WTC11 (cell line): ENCODE results near the gene NHSL2. TPM values are rescaled to one million over a fixed set of nuclear protein-coding genes. Genes with fewer than 3 reads are reported as not detected.

Source experiments
- ATAC-seq: fragments of 200-7000 bp; cut with Tn5 transposase; 2 replicates; pipeline ENCODE4 v1.10.0; 2021; ENCODE audit warnings: mild to moderate bottlenecking, moderate library complexity
- CTCF ChIA-PET: fragments of 300-600 bp; sonication (Branson Sonifier 250); formaldehyde crosslinking; loops from one replicate; lab custom pipeline; 2021; ENCODE audit warnings: antibody characterized with exemption; lab: Charles Lee
- POLR2A ChIA-PET: fragments of 350-600 bp; sonication (Branson Sonifier 250); formaldehyde crosslinking; loops from one replicate; lab custom pipeline; 2021; ENCODE audit warnings: antibody characterized with exemption; lab: Charles Lee
- DNase-seq: peaks from one replicate; pipeline ENCODE4 v3.0.0; 2021; ENCODE audit warnings: low spot score
- H3K27ac Mint-ChIP-seq: 2 replicates; pipeline ENCODE4 v1.8.0; 2021; ENCODE audit warnings: mixed read lengths
- H3K27me3 Mint-ChIP-seq: 2 replicates; pipeline ENCODE4 v1.8.0; 2021; ENCODE audit warnings: low read depth, mild to moderate bottlenecking, moderate library complexity, mixed read lengths
- H3K36me3 Mint-ChIP-seq: 2 replicates; pipeline ENCODE4 v1.8.0; 2021; ENCODE audit warnings: mixed read lengths
- H3K4me1 Mint-ChIP-seq: 2 replicates; pipeline ENCODE4 v1.8.0; 2022; ENCODE audit warnings: mixed read lengths
- H3K4me3 Mint-ChIP-seq: 2 replicates; pipeline ENCODE4 v1.8.0; 2021; ENCODE audit warnings: mild to moderate bottlenecking, moderate library complexity, mixed read lengths
- H3K9me3 Mint-ChIP-seq: 2 replicates; pipeline ENCODE4 v1.8.0; 2021; ENCODE audit warnings: mixed read lengths
- ATF1 ChIP-seq: sonication (generic); formaldehyde crosslinking; IDR thresholded peaks from 2 replicates; pipeline ENCODE4 v1.8.1; 2023; ENCODE audit warnings: mild to moderate bottlenecking, moderate library complexity, missing genetic modification reagents
- CBFB ChIP-seq: sonication (generic); formaldehyde crosslinking; IDR thresholded peaks from 2 replicates; pipeline ENCODE4 v1.8.1; 2022; ENCODE audit warnings: mild to moderate bottlenecking, low read depth, missing genetic modification reagents
- CREM ChIP-seq: sonication (generic); formaldehyde crosslinking; IDR thresholded peaks from 2 replicates; pipeline ENCODE4 v1.8.1; 2022; ENCODE audit warnings: mild to moderate bottlenecking, missing genetic modification reagents, moderate library complexity
- GTF2I ChIP-seq: fragments of 250-450 bp; sonication (Bioruptor Pico); conservative IDR thresholded peaks from 2 replicates; pipeline ENCODE4 v1.4.0; 2021; ENCODE audit warnings: mild to moderate bottlenecking
- IRF2 ChIP-seq: sonication (generic); formaldehyde crosslinking; IDR thresholded peaks from 2 replicates; pipeline ENCODE4 v1.8.0; 2022; ENCODE audit warnings: low read depth, missing genetic modification reagents, borderline replicate concordance
- KAT7 ChIP-seq: sonication (generic); formaldehyde crosslinking; IDR thresholded peaks from 2 replicates; pipeline ENCODE4 v1.8.1; 2023; ENCODE audit warnings: missing genetic modification reagents, mild to moderate bottlenecking, borderline replicate concordance
- MXD4 ChIP-seq: fragments of 250-450 bp; sonication (Bioruptor Pico); IDR thresholded peaks from 2 replicates; pipeline ENCODE4 v1.8.0; 2021; ENCODE audit warnings: mild to moderate bottlenecking, moderate library complexity, borderline replicate concordance
- NFYB ChIP-seq: sonication (generic); formaldehyde crosslinking; conservative IDR thresholded peaks from 2 replicates; pipeline ENCODE4 v1.8.0; 2022; ENCODE audit warnings: low read depth, missing genetic modification reagents
- RELA ChIP-seq: sonication (generic); formaldehyde crosslinking; IDR thresholded peaks from 2 replicates; pipeline ENCODE4 v1.8.1; 2022; ENCODE audit warnings: missing genetic modification reagents, mild to moderate bottlenecking, borderline replicate concordance
- TEAD1 ChIP-seq: sonication (generic); formaldehyde crosslinking; IDR thresholded peaks from 2 replicates; pipeline ENCODE4 v1.8.0; 2022; ENCODE audit warnings: mild to moderate bottlenecking, missing genetic modification reagents
- TP53 ChIP-seq: sonication (generic); formaldehyde crosslinking; IDR thresholded peaks from 2 replicates; pipeline ENCODE4 v1.8.1; 2023; ENCODE audit warnings: mild to moderate bottlenecking, missing genetic modification reagents
- ZNF121 ChIP-seq: sonication (generic); formaldehyde crosslinking; IDR thresholded peaks from 2 replicates; pipeline ENCODE4 v1.8.0; 2023; ENCODE audit warnings: missing genetic modification reagents
- ZNF138 ChIP-seq: sonication (generic); formaldehyde crosslinking; conservative IDR thresholded peaks from 2 replicates; pipeline ENCODE4 v1.8.1; 2022; ENCODE audit warnings: mild to moderate bottlenecking, moderate library complexity, missing genetic modification reagents
- ZNF219 ChIP-seq: sonication (generic); formaldehyde crosslinking; IDR thresholded peaks from 2 replicates; pipeline ENCODE4 v1.8.0; 2023; ENCODE audit warnings: missing genetic modification reagents, mild to moderate bottlenecking, borderline replicate concordance
- total RNA-seq: library from RNA; stranded (reverse); gene quantifications from 3 replicates; pipeline ENCODE4 v1.2.3, GENCODE V29; 2021
- TF ChIP-seq, protein P1 (sequence below): fragments of 250-450 bp; sonication (Bioruptor Pico); conservative IDR thresholded peaks from 2 replicates; pipeline ENCODE4 v1.9.0; 2021; ENCODE audit warnings: mild to moderate bottlenecking
- TF ChIP-seq, protein P2 (sequence below): fragments of 250-450 bp; sonication (Bioruptor Pico); IDR thresholded peaks from 2 replicates; pipeline ENCODE4 v2.1.2; 2022; ENCODE audit warnings: mild to moderate bottlenecking, moderate library complexity
- TF ChIP-seq, protein P3 (sequence below): sonication (generic); formaldehyde crosslinking; IDR thresholded peaks from 2 replicates; pipeline ENCODE4 v1.8.0; 2023; ENCODE audit warnings: missing genetic modification reagents, mild to moderate bottlenecking, borderline replicate concordance
- TF ChIP-seq, protein P4 (sequence below): fragments of 250-450 bp; sonication (Bioruptor Pico); IDR thresholded peaks from 2 replicates; pipeline ENCODE4 v1.9.0; 2021; ENCODE audit warnings: mild to moderate bottlenecking
- TF ChIP-seq, protein P5 (sequence below): sonication (generic); formaldehyde crosslinking; IDR thresholded peaks from 2 replicates; pipeline ENCODE4 v1.8.1; 2023; ENCODE audit warnings: mild to moderate bottlenecking, moderate library complexity, missing genetic modification reagents
- TF ChIP-seq, protein P6 (sequence below): sonication (generic); formaldehyde crosslinking; IDR thresholded peaks from 2 replicates; pipeline ENCODE4 v1.8.1; 2023; ENCODE audit warnings: mild to moderate bottlenecking, missing genetic modification reagents
- TF ChIP-seq, protein P7 (sequence below): sonication (generic); formaldehyde crosslinking; IDR thresholded peaks from 2 replicates; pipeline ENCODE4 v1.8.0; 2022; ENCODE audit warnings: mild to moderate bottlenecking, missing genetic modification reagents
- TF ChIP-seq, protein P8 (sequence below): sonication (generic); formaldehyde crosslinking; conservative IDR thresholded peaks from 2 replicates; pipeline ENCODE4 v1.8.1; 2022; ENCODE audit warnings: mild to moderate bottlenecking, missing genetic modification reagents

NHSL2 gene
- total RNA-seq, 1 experiment from 2014 or later: 7.9 TPM

DNA sequence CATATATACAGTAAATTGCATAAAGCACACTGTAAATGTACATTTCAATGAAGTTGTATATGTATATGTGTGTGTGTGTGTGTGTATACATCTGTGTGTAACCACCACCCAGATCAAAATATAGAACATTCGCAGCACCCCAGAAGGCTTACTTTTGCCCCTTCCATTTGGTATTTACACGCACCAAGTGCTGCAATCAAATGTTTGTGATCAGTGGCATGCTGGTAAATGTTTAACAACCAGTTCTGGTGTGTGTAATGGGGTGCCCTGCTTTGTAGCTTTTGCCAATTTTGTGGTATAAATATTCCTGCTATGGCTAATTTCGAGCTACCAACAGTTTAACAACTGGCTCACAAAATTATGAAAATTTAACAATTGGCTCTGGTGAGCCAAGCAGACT is 119.8 kb downstream of the NHSL2 start:
- no peak for ATAC-seq
- no peak overlapping the region for H3K27ac Mint-ChIP-seq
- H3K9me3 Mint-ChIP-seq: no peaks in the 10 kb centered on the region
- POLR2A ChIA-PET: no interaction called here
- H3K36me3 Mint-ChIP-seq: no peaks in the 10 kb centered on the region
- no peaks in the 10 kb centered on the region for H3K27me3 Mint-ChIP-seq
- no peak for DNase-seq
- H3K4me3 Mint-ChIP-seq: no peak overlapping the region
- CTCF ChIA-PET: interaction anchor here (1.4 to 2.4 kb wide), 3 partner anchors 8 to 12 kb away, joined by 3 to 11 read pairs (median 9); no protein-coding TSS in a partner anchor
- TF ChIP-seq, protein P1, sequence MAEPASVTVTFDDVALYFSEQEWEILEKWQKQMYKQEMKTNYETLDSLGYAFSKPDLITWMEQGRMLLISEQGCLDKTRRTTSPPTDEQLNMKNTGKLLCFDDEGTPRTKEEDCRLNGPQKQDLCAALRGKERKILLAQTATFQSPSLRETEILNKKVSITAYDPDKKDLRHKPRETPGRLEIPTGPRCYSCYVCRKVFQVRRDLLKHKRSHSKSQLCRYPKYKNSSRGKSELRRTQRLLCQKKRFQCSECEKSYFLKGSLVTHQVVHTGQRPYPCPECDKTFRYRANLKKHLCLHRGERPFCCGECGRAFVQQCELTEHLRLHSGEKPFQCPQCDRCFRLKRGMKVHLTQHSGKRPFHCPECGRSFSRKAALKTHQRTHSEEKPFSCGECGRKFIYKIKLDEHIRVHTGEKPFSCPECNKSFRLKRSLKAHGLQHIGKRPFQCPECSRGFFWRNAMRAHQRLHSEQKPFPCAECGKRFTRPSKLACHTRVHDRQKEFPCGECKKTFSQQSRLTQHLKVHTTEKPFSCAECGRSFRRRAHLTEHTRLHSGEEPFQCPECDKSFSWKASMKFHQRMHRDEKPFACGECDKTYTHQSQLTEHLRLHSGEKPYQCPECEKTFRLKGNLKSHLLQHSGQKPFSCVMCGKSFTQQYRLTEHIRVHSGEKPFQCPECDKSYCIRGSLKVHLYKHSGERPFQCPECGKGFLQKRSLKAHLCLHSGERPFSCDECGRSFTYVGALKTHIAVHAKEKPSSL (CRISPR knock-in tag): no peak
- no peak for TF ChIP-seq GTF2I (CRISPR knock-in tag)
- TF ChIP-seq, protein P2, sequence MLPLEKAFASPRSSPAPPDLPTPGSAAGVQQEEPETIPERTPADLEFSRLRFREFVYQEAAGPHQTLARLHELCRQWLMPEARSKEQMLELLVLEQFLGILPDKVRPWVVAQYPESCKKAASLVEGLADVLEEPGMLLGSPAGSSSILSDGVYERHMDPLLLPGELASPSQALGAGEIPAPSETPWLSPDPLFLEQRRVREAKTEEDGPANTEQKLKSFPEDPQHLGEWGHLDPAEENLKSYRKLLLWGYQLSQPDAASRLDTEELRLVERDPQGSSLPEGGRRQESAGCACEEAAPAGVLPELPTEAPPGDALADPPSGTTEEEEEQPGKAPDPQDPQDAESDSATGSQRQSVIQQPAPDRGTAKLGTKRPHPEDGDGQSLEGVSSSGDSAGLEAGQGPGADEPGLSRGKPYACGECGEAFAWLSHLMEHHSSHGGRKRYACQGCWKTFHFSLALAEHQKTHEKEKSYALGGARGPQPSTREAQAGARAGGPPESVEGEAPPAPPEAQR (CRISPR knock-in tag): no peak
- TF ChIP-seq ZNF138 (CRISPR knock-in tag): no peak
- TF ChIP-seq TEAD1 (CRISPR knock-in tag): no peak
- TF ChIP-seq, protein P3, sequence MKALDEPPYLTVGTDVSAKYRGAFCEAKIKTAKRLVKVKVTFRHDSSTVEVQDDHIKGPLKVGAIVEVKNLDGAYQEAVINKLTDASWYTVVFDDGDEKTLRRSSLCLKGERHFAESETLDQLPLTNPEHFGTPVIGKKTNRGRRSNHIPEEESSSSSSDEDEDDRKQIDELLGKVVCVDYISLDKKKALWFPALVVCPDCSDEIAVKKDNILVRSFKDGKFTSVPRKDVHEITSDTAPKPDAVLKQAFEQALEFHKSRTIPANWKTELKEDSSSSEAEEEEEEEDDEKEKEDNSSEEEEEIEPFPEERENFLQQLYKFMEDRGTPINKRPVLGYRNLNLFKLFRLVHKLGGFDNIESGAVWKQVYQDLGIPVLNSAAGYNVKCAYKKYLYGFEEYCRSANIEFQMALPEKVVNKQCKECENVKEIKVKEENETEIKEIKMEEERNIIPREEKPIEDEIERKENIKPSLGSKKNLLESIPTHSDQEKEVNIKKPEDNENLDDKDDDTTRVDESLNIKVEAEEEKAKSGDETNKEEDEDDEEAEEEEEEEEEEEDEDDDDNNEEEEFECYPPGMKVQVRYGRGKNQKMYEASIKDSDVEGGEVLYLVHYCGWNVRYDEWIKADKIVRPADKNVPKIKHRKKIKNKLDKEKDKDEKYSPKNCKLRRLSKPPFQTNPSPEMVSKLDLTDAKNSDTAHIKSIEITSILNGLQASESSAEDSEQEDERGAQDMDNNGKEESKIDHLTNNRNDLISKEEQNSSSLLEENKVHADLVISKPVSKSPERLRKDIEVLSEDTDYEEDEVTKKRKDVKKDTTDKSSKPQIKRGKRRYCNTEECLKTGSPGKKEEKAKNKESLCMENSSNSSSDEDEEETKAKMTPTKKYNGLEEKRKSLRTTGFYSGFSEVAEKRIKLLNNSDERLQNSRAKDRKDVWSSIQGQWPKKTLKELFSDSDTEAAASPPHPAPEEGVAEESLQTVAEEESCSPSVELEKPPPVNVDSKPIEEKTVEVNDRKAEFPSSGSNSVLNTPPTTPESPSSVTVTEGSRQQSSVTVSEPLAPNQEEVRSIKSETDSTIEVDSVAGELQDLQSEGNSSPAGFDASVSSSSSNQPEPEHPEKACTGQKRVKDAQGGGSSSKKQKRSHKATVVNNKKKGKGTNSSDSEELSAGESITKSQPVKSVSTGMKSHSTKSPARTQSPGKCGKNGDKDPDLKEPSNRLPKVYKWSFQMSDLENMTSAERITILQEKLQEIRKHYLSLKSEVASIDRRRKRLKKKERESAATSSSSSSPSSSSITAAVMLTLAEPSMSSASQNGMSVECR: no peak
- no peak for TF ChIP-seq TP53 (CRISPR knock-in tag)
- TF ChIP-seq KAT7 (CRISPR knock-in tag): no peak
- no peak for TF ChIP-seq CBFB (CRISPR knock-in tag)
- TF ChIP-seq NFYB (CRISPR knock-in tag): no peak
- TF ChIP-seq, protein P4, sequence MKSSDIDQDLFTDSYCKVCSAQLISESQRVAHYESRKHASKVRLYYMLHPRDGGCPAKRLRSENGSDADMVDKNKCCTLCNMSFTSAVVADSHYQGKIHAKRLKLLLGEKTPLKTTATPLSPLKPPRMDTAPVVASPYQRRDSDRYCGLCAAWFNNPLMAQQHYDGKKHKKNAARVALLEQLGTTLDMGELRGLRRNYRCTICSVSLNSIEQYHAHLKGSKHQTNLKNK (CRISPR knock-in tag): no peak
- TF ChIP-seq ZNF219 (CRISPR knock-in tag): no peak
- no peak for TF ChIP-seq ZNF121
- TF ChIP-seq ATF1 (CRISPR knock-in tag): no peak
- no peak for TF ChIP-seq IRF2 (CRISPR knock-in tag)
- TF ChIP-seq RELA: no peak
- TF ChIP-seq CREM (CRISPR knock-in tag): no peak
- H3K4me1 Mint-ChIP-seq: peaks cover 13% of the 10 kb centered on the region

DNA sequence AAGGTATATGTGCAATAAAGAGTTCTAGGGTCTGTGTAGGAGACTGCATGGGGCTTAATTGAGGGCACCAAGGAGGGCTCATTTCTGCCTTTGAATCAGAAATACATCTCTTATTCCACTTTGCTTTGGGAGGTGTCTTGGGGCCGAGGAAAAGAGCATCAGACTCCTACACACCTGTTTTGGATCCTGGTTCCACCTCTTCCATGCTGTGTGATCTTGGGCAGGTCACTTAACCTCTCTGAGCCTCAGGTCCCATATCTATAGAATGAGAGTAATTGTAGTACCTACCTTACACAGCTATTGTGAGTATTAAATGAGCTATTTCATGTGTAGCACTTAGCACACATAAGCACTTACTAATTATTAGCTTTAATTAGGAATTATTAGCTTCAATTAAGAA is 120.5 kb downstream of the NHSL2 start:
- H3K36me3 Mint-ChIP-seq: no peaks in the 10 kb centered on the region
- no peaks in the 10 kb centered on the region for H3K27me3 Mint-ChIP-seq
- H3K27ac Mint-ChIP-seq: no peak overlapping the region
- no peak for ATAC-seq
- no peak overlapping the region for H3K4me3 Mint-ChIP-seq
- no peak for DNase-seq
- H3K4me1 Mint-ChIP-seq: peaks cover 17% of the 10 kb centered on the region
- ChIA-PET CTCF (interaction anchor here (1.3 to 2.3 kb wide), 3 partner anchors 9 to 85 kb away, joined by 3 to 11 read pairs (median 3); no protein-coding TSS in a partner anchor), POLR2A (no interaction called here)
- H3K9me3 Mint-ChIP-seq: no peaks in the 10 kb centered on the region
- TF ChIP-seq, protein P5, sequence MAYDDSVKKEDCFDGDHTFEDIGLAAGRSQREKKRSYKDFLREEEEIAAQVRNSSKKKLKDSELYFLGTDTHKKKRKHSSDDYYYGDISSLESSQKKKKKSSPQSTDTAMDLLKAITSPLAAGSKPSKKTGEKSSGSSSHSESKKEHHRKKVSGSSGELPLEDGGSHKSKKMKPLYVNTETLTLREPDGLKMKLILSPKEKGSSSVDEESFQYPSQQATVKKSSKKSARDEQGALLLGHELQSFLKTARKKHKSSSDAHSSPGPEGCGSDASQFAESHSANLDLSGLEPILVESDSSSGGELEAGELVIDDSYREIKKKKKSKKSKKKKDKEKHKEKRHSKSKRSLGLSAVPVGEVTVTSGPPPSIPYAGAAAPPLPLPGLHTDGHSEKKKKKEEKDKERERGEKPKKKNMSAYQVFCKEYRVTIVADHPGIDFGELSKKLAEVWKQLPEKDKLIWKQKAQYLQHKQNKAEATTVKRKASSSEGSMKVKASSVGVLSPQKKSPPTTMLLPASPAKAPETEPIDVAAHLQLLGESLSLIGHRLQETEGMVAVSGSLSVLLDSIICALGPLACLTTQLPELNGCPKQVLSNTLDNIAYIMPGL (CRISPR knock-in tag): no peak
- TF ChIP-seq ATF1 (CRISPR knock-in tag): no peak
- TF ChIP-seq, protein P6, sequence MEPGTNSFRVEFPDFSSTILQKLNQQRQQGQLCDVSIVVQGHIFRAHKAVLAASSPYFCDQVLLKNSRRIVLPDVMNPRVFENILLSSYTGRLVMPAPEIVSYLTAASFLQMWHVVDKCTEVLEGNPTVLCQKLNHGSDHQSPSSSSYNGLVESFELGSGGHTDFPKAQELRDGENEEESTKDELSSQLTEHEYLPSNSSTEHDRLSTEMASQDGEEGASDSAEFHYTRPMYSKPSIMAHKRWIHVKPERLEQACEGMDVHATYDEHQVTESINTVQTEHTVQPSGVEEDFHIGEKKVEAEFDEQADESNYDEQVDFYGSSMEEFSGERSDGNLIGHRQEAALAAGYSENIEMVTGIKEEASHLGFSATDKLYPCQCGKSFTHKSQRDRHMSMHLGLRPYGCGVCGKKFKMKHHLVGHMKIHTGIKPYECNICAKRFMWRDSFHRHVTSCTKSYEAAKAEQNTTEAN (CRISPR knock-in tag): no peak
- no peak for TF ChIP-seq MXD4 (CRISPR knock-in tag)
- TF ChIP-seq ZNF121: no peak
- TF ChIP-seq, protein P7, sequence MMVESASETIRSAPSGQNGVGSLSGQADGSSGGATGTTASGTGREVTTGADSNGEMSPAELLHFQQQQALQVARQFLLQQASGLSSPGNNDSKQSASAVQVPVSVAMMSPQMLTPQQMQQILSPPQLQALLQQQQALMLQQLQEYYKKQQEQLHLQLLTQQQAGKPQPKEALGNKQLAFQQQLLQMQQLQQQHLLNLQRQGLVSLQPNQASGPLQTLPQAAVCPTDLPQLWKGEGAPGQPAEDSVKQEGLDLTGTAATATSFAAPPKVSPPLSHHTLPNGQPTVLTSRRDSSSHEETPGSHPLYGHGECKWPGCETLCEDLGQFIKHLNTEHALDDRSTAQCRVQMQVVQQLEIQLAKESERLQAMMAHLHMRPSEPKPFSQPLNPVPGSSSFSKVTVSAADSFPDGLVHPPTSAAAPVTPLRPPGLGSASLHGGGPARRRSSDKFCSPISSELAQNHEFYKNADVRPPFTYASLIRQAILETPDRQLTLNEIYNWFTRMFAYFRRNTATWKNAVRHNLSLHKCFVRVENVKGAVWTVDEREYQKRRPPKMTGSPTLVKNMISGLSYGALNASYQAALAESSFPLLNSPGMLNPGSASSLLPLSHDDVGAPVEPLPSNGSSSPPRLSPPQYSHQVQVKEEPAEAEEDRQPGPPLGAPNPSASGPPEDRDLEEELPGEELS (CRISPR knock-in tag): no peak
- TF ChIP-seq, protein P8, sequence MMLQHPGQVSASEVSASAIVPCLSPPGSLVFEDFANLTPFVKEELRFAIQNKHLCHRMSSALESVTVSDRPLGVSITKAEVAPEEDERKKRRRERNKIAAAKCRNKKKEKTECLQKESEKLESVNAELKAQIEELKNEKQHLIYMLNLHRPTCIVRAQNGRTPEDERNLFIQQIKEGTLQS: no peak
